ENCODE data around the gene APBA3.

The APBA3 gene

GRCh38 chr19:3737487-3738205, 23.8 kb downstream of the APBA3 start:
- DNase-seq (ENCODE audit: insufficient read length) (no peak), FAIRE-seq (no peak)
- TF ChIP-seq POLR2A (IDR thresholded peaks at IDR 0.05; ENCODE audit: low read depth, low read length) (no peak), TAF1 (IDR thresholded peaks at IDR 0.05; ENCODE audit: borderline replicate concordance, low read depth, low read length) (no peak), POLR2AphosphoS5 (IDR thresholded peaks at IDR 0.05; ENCODE audit: low read depth, low read length) (no peak)

GRCh38 chr19:3736106-3736724, 25.3 kb downstream of the APBA3 start:
- FAIRE-seq (no peak), DNase-seq (ENCODE audit: insufficient read length) (no peak)
- TF ChIP-seq TAF1 (IDR thresholded peaks at IDR 0.05; ENCODE audit: borderline replicate concordance, low read depth, low read length) (no peak), POLR2AphosphoS5 (IDR thresholded peaks at IDR 0.05; ENCODE audit: low read depth, low read length) (no peak), POLR2A (IDR thresholded peaks at IDR 0.05; ENCODE audit: low read depth, low read length) (no peak)

GRCh38 chr19:3734310-3734600, 27.2 kb downstream of the APBA3 start:
- DNase-seq (ENCODE audit: insufficient read length) (no peak), FAIRE-seq (no peak)
- TF ChIP-seq POLR2A (IDR thresholded peaks at IDR 0.05; ENCODE audit: low read depth, low read length) = no peak
- TF ChIP-seq TAF1 (IDR thresholded peaks at IDR 0.05; ENCODE audit: borderline replicate concordance, low read depth, low read length) = no peak
- TF ChIP-seq POLR2AphosphoS5 (IDR thresholded peaks at IDR 0.05; ENCODE audit: low read depth, low read length) = no peak

GRCh38 chr19:3733549-3734309, 27.8 kb downstream of the APBA3 start:
- TF ChIP-seq TAF1 (IDR thresholded peaks at IDR 0.05; ENCODE audit: borderline replicate concordance, low read depth, low read length) = no peak
- TF ChIP-seq POLR2AphosphoS5 (IDR thresholded peaks at IDR 0.05; ENCODE audit: low read depth, low read length) = no peak
- no peak for TF ChIP-seq POLR2A (IDR thresholded peaks at IDR 0.05; ENCODE audit: low read depth, low read length)
- DNase-seq (ENCODE audit: insufficient read length) (no peak), FAIRE-seq (no peak)

- no peak for TF ChIP-seq POLR2A (IDR thresholded peaks at IDR 0.05; ENCODE audit: low read depth, low read length)
- TF ChIP-seq POLR2AphosphoS5 (IDR thresholded peaks at IDR 0.05; ENCODE audit: low read depth, low read length) = no peak
- no peak for TF ChIP-seq TAF1 (IDR thresholded peaks at IDR 0.05; ENCODE audit: borderline replicate concordance, low read depth, low read length)
- DNase-seq (ENCODE audit: insufficient read length) = no peak
- FAIRE-seq = no peak
Measured at GRCh38 chr19:3732108-3732507, 29.4 kb downstream of the APBA3 start.

- DNase-seq (ENCODE audit: insufficient read length) = no peak
- no peak for FAIRE-seq
- TF ChIP-seq POLR2AphosphoS5 (IDR thresholded peaks at IDR 0.05; ENCODE audit: low read depth, low read length) (no peak), TAF1 (IDR thresholded peaks at IDR 0.05; ENCODE audit: borderline replicate concordance, low read depth, low read length) (no peak), POLR2A (IDR thresholded peaks at IDR 0.05; ENCODE audit: low read depth, low read length) (no peak)
Measured at GRCh38 chr19:3730457-3730958, 31.0 kb downstream of the APBA3 start.

DNA sequence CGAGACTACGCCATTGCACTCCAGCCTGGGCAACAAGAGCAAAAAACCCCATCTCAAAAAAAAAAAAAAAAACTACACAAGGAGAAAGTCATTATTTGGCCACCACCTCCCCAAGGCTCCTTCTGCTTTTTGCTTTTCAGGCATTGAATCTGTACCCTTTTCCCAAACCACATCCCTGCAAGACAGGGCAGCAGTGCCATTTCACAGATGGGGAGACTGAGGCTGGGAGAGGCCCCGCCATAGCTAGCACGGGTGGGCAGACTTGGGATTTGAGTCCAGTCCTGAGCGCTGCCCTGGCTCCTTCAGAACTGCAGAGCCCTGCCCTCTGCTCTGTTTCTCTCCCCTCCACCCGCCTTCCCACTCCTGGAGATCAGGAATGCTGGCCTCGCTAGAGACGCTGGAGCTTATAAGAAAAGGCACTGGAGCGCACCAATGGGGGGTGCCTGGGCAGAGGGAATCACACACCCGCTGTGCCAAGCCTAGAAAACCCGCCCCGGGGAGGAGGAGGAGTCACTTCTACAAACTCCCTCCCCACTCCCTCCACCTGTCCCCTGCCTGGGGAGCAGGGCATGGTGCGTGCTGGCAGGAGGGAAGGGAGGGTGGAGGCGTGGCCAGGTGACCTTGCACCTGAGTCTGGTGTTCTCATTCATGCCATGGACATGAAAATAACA, 35.7 kb downstream of the APBA3 start:
- no peak for FAIRE-seq

DNA sequence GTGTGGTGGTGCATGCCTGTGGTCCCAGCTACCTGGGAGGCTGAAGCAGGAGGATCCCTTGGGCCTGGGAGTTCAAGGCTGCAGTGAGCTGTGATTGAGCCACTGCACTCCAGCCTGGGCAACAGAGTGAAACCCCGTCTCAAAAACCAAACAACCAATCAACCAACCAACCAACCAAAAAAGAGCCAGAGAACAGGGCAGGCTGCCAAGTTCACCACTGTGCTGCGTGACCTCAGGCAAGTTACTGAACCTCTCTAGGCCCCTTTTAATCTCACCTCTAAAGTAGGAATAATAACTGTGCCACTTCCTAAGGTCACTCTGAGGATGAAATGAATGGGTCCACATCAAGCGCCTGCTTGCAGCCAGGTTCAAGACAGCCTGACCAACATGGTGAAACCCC, 36.4 kb downstream of the APBA3 start:
- DNase-seq (ENCODE audit: insufficient read length) (no peak), FAIRE-seq (no peak)
- TF ChIP-seq TAF1 (IDR thresholded peaks at IDR 0.05; ENCODE audit: borderline replicate concordance, low read depth, low read length) = no peak

More for the DNA sequence above, 35.7 kb downstream of the APBA3 start:
- no peak for DNase-seq (ENCODE audit: insufficient read length)
- no peak for TF ChIP-seq POLR2AphosphoS5 (IDR thresholded peaks at IDR 0.05; ENCODE audit: low read depth, low read length)
- TF ChIP-seq TAF1 (IDR thresholded peaks at IDR 0.05; ENCODE audit: borderline replicate concordance, low read depth, low read length) = no peak
- no peak for TF ChIP-seq POLR2A (IDR thresholded peaks at IDR 0.05; ENCODE audit: low read depth, low read length)

- FAIRE-seq (no peak), DNase-seq (ENCODE audit: insufficient read length) (no peak)
- TF ChIP-seq POLR2AphosphoS5 (IDR thresholded peaks at IDR 0.05; ENCODE audit: low read depth, low read length) (no peak), POLR2A (IDR thresholded peaks at IDR 0.05; ENCODE audit: low read depth, low read length) (no peak), TAF1 (IDR thresholded peaks at IDR 0.05; ENCODE audit: borderline replicate concordance, low read depth, low read length) (no peak)
Measured at GRCh38 chr19:3723883-3724282, 37.6 kb downstream of the APBA3 start.

GRCh38 chr19:3723110-3723488, 38.4 kb downstream of the APBA3 start:
- TF ChIP-seq TAF1 (IDR thresholded peaks at IDR 0.05; ENCODE audit: borderline replicate concordance, low read depth, low read length) (no peak), POLR2A (IDR thresholded peaks at IDR 0.05; ENCODE audit: low read depth, low read length) (no peak), POLR2AphosphoS5 (IDR thresholded peaks at IDR 0.05; ENCODE audit: low read depth, low read length) (no peak)
- DNase-seq (ENCODE audit: insufficient read length) (no peak), FAIRE-seq (no peak)

DNA sequence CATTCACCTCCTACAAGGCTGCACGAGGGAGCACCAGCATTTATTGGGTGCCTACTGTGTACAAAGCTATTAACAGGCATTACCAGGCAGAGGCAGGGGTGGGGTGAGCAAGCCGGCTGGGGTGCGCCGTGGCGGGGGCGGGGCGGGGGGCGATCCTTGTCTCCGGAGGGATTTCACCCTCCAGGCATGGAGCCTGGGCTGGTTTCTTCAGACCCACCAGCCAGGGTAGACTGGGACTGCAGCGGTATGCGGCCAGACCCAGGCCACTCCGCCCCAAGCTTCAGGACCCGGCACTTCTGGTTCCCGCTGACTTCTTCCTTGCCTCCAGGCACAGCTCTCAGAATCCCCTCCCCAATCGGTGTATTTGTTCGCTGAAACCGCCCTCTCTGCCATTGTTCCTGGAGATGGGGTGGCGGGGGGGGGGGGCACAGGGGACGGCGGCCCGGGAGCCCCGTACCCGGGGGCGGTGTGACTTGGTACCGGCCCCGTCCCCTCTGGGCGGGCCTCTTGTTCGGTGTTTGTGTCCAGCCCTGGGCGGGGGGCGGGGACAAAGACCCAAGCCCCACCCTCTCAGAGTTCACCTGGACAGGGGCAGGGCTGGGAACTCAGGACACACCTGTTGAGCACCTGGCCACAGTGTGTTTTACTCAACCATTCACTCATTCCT, 38.9 kb downstream of the APBA3 start:
- TF ChIP-seq POLR2A (IDR thresholded peaks at IDR 0.05; ENCODE audit: low read depth, low read length) = no peak
- TF ChIP-seq POLR2AphosphoS5 (IDR thresholded peaks at IDR 0.05; ENCODE audit: low read depth, low read length) = no peak
- no peak for TF ChIP-seq TAF1 (IDR thresholded peaks at IDR 0.05; ENCODE audit: borderline replicate concordance, low read depth, low read length)
- FAIRE-seq (no peak), DNase-seq (ENCODE audit: insufficient read length) (no peak)

Data from GM12892 (cell line).